HG03103 (cell line): ENCODE data around the gene SULT2B1.
"Not testable (repeated sequence)": the region's sequence is repeated elsewhere in the genome, so short reads cannot be mapped to it uniquely, and the experiment has no call there.

ENCODE experiments used
- ATAC-seq: cut with Tn5 transposase; IDR thresholded peaks from one replicate; pipeline ENCODE4 v1.9.1; 2021; ENCODE audit warnings: low read depth; ENCODE audit not compliant: unreplicated experiment

The SULT2B1 gene

DNA sequence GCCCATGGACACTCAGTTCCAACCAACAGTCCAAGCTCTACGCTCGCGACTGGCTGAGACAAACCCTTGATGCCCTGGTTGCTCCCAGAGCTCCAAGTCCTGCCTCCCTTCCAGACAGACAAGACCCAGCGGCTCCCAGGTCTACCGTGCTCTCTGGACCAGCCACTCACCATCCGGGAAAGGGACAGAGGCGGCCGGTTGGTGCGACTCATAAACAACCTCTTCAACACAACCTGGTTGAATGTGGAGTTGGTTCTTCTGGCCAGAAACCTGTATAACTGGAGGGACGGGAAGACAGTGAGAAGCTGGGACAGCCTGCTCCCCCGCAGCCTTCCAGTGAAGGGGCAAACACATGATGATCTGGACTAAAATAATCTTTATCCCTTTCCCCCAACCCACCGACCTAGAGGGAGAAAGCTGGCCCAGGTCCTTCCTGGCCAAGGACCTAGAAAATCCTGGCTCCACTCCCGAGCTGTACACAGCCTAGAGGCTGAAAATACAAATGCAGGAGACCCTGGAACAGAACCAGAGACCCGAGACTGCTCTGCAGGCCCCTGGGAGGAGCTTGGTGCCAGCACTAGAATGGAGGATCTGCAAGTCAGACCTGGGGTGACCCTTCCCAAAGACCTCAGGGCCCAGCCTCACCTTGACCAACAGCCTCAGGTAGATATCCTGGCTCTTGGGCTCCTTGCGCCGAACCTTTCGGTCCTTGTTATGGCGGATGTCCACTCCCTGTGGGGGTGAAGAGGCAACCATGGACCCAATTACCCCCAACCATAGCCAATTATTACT lies 65.4 kb downstream of the SULT2B1 start:
- ATAC-seq, result no peak

DNA sequence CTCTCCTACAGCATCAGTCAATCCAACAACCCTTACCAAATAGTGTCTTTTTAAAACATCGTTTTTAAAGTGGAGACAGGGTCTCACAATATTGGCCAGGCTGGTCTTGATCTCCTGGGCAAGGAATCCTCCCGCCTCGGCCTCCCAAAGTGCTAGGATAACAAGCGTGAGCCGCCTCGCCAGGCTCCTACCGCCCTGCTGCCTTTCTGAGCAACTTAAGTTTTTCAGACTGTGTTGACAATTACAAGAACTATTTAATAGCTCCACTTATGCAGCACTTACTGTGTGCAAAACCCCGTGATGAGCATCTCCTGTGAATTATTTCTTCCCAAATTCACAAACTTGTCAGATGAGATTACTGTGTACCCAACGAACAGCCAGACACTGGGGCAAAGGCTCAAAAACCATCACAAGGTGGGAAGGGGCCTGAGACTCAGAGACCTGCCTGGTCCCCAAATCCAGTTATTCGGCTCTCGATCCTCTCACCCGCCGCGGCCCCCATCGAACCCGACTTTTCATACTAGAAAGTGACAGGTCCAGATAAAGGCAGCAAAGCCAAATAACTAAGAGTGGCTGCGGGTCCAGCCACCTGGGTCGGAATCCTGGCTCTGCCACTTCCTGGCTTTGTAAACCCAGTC lies 66.4 kb downstream of the SULT2B1 start:
- no peak for ATAC-seq

DNA sequence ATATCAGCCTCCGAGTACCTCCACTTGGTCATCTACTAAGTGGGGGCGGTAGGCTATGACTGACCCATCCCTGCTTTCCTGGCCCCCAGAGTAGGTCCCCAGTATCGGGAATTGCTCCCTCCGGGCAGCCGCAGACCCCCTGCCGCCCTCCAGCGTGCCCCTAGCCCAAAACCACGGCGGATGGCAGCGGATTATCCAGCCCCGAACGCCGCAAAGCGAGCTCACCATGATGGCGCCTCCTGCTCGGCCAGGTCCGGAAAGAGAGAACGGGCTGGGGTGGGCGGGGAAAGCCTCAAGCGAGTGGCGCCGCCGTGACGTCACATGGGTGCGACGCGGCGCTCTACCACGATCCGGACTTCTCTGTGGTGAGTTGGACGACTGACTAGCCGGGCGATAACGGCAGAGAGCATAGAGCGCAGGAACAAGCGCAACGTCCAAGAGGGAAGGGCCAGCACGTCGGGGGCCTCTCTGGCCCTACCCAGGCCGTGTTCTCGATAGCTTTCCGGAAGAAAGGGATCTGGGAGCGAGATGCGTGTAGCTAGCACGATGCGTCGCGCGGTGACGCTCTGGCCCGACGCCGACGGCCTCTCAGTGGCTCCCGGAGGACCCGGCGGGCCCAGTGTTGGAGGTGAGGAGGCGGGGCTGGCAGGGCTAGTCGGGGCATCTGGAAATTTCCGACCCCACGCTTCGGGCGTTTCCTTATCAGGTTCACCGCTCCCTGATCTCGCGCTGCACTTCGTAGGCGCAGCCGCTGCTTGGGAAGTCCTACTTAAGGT lies 67.1 kb downstream of the SULT2B1 start, which contains the start of the genes RPL18 and SPHK2:
Gene RPL18 (minus strand): TSS at position 263 of the 776 bp plus-strand sequence. CDS start 35 bp downstream, at position 228.
Gene SPHK2 (plus strand): TSS at position 591 of the 776 bp plus-strand sequence. CDS start 1,009 bp downstream, outside the sequence.
- peak; percentile 71 for ATAC-seq

DNA sequence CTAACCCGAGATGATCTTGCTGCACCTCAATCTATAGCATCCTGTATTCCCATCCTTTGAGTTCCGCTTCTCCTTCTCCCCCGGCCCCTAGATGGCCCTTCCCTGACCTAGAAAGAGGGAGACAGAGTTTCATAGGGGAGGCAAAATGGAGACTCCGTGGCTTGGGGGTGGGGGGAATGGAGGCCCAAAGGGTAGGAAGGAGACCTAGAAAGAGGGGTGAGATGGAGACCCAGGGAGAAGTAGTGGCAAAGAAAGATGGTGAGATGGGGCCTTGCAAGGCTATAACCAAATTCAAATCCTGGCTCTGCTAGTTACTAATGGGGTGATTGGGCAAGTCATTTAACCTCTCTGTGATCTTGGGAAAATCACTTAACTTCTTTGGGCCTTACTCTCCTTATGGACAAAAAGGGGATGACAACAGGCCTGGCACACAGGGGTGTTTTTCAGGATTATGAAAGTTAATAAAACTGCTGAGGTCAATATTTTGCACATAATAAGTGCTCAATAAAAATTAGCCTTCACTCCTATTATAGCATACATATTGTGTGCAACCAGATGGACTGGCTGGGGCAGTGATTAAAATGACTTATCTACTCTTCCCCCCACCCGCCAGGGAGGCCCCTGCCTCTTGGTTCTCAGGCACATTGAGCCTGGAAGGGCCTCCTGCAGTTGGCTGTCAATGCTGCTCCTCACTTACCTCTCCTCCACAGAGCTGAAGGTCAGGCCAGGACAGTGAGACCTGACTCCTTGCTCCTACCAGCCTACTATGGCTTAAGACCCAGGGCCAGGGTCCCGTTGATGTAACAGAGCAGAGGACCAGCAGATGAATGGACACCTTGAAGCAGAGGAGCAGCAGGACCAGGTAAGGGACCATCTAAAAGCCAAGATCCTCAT lies 68.0 kb downstream of the SULT2B1 start:
- ATAC-seq, result no peak

DNA sequence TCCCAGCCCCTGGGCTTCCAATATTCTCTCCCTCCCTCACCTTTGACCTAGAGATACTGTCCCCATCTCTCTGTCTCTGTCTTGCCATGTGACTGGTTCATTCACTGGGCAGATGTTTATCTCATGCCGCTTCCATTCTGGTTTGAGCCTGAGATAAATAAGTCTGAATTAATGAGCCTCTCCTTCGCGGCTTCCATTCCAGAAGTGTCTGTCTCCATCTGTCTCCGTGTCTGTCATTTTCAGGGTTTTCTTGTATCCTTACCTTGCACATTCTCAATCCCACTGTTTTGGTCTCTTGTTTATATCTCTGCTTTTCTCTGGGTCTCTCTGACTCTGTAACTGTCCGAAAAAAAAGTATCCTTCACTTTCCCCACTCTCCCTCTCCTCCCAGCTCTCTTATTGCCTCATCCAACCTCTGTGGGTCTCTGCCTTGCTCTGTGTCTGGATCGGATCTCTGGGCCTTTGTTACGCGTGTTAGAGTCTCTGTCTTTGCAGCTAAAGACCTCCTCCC lies 71.6 kb downstream of the SULT2B1 start:
- no peak for ATAC-seq

DNA sequence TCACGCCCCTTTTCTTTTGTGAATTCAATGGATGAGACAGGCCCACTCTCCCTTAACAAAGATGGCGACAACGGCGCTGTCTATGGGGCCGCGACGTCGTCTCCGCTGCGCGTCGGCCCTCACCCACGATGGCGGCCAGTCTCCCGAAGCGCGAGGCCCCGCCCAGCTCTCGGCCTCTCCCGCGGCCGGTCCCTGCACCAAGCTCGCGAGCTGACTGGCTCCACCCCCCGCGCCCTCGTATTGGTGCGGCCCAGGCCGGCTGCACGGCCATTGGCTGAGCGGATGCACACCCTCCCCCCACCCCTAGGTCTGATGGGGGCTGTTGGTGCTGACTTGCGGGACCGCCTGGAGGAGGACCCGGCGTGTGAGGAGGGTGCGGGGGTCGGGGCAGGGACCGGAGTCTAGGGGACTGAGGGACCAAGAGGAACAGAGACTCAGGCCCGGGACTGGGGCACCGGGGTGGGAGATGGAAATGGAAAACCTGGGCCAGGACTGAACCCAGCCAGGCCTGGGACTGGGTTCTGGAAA lies 72.2 kb downstream of the SULT2B1 start:
- peak; percentile 69 for ATAC-seq

DNA sequence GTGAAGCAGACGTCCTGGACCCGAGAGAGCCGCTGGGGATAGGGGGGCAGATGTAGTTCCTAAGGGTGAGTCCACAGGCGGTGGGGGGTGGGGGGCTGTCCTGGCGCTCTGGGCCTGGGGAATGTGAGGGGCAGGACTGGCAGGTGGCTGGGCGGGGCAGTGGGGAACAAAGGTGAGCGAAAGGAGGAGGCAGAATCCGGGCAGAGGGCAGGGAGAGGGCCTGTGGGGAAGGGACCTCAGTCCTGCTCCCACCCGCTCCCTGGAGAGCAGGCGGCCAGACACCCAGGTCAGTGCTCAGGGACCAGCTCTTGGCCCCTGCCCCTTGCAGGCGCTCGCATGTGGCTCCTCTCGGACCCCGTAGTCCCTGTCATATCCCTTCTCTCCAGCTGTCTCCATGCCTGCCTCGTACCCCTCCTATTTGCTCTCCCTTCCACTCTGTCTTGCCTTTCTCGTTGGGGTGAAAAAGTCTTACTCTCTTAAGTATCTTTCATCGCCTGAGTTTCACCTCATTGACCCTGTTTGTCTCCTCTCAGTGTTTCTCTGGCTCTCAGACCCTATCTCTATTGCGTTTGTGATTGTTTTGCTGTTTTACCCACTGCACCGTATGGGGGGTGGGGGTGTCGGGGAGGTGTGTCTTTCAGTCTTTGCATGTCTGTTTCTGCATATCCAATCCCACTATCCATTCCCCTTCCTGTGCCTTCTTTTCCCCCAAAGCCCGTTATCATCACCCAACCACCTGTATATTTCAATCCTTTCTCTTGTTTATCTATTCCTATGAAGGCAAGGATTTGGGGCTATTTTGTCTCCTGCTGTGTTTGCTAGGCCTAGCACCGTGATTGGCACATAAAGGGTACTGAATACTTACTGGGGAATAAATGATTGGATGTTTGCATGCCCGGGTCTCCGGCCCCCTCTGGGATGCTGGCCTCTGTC lies 73.1 kb downstream of the SULT2B1 start:
- no peak for ATAC-seq

DNA sequence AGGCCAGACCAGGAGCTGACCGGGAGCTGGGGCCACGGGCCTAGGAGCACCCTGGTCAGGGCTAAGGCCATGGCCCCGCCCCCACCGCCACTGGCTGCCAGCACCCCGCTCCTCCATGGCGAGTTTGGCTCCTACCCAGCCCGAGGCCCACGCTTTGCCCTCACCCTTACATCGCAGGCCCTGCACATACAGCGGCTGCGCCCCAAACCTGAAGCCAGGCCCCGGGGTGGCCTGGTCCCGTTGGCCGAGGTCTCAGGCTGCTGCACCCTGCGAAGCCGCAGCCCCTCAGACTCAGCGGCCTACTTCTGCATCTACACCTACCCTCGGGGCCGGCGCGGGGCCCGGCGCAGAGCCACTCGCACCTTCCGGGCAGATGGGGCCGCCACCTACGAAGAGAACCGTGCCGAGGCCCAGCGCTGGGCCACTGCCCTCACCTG lies 73.9 kb downstream of the SULT2B1 start:
- ATAC-seq, result no peak

DNA sequence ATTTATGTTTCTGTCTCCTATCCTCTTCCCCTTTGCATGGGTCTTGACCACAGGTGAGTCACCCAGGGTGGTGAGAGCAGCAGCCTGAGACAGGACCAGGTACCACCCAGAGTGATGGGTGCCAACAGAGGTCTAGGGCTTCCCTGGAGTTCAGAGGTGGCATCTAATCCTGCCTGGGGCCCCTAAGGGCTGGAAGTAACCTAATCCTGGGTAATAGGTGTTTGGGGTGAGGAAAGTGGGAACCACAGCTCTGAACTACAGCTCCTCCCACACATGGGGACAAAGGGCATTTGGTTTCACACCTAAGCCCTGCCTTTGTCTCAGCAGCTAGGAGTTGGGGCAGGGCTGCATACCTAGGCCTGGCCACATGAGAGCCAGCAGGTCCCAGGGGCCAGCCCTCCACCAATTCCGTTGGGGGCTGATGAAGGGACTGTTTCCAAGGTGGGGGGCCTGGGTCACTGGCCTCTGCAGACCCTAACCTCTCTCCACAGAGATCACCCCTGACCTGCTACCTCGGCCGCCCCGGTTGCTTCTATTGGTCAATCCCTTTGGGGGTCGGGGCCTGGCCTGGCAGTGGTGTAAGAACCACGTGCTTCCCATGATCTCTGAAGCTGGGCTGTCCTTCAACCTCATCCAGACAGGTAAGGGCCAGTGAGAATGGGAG lies 75.4 kb downstream of the SULT2B1 start:
- ATAC-seq, result no peak

DNA sequence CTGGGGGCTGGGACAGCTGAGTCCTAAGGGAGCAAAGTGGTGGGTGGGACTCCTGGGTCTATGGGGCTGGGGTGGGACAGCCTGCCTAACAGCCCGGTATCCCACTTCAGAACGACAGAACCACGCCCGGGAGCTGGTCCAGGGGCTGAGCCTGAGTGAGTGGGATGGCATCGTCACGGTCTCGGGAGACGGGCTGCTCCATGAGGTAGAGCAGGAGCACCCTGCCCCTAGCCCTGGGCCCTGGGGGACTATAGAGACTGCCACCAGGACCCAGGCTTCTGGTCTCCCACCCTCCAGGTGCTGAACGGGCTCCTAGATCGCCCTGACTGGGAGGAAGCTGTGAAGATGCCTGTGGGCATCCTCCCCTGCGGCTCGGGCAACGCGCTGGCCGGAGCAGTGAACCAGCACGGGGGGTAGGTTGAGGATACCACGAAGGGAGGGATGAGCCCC lies 75.9 kb downstream of the SULT2B1 start:
- ATAC-seq, result no peak

DNA sequence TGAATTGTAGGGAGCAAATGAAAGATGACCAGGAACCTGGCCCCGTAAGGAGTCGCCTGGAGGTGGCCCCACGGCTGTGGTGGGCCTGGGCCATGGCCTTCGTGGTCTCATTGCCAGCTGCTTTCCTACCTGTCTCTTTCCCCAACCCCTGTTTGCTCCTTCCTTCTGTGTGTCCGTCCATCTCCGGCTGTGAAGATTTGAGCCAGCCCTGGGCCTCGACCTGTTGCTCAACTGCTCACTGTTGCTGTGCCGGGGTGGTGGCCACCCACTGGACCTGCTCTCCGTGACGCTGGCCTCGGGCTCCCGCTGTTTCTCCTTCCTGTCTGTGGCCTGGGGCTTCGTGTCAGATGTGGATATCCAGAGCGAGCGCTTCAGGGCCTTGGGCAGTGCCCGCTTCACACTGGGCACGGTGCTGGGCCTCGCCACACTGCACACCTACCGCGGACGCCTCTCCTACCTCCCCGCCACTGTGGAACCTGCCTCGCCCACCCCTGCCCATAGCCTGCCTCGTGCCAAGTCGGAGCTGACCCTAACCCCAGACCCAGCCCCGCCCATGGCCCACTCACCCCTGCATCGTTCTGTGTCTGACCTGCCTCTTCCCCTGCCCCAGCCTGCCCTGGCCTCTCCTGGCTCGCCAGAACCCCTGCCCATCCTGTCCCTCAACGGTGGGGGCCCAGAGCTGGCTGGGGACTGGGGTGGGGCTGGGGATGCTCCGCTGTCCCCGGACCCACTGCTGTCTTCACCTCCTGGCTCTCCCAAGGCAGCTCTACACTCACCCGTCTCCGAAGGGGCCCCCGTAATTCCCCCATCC lies 76.7 kb downstream of the SULT2B1 start:
- no peak for ATAC-seq

DNA sequence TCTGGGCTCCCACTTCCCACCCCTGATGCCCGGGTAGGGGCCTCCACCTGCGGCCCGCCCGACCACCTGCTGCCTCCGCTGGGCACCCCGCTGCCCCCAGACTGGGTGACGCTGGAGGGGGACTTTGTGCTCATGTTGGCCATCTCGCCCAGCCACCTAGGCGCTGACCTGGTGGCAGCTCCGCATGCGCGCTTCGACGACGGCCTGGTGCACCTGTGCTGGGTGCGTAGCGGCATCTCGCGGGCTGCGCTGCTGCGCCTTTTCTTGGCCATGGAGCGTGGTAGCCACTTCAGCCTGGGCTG lies 77.3 kb downstream of the SULT2B1 start:
- ATAC-seq, result no peak

DNA sequence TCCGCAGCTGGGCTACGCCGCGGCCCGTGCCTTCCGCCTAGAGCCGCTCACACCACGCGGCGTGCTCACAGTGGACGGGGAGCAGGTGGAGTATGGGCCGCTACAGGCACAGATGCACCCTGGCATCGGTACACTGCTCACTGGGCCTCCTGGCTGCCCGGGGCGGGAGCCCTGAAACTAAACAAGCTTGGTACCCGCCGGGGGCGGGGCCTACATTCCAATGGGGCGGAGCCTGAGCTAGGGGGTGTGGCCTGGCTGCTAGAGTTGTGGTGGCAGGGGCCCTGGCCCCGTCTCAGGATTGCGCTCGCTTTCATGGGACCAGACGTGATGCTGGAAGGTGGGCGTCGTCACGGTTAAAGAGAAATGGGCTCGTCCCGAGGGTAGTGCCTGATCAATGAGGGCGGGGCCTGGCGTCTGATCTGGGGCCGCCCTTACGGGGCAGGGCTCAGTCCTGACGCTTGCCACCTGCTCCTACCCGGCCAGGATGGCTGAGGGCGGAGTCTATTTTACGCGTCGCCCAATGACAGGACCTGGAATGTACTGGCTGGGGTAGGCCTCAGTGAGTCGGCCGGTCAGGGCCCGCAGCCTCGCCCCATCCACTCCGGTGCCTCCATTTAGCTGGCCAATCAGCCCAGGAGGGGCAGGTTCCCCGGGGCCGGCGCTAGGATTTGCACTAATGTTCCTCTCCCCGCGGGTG lies 77.8 kb downstream of the SULT2B1 start:
- no peak for ATAC-seq

DNA sequence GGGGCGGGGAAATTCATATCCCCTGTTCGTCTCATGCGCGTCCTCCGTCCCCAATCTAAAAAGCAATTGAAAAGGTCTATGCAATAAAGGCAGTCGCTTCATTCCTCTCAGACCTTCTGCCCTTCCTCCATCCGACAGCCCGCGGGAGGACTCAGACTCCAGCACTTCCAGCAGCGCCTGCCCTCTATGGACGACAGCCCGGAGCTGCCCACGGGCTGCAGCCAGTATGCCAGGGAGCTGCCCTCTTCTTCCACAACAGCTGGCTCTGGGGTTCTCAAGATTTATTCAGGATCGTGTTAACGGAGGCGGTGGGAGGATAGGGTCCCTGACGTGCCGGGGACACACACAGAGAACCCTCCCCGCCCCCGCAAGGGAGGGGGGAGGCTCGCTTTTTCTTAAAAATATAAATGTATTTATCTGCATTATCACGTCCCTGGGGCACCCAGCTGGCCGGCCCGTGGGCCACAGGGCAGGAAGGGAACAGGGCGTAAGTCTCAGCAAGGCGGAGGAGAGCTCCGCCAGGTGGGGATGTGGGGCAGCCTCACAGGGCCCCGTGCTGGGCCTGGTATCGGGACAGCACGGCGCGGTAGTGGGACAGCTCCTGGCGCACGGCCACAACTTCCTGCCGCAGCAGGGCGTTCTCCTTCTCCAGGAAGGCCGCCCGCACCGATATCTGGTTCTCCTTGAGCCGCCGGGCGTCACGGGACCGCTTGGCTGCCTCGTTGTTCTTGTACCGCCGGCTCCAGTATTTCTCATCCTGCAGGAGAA lies 78.5 kb downstream of the SULT2B1 start:
- ATAC-seq, result no peak

DNA sequence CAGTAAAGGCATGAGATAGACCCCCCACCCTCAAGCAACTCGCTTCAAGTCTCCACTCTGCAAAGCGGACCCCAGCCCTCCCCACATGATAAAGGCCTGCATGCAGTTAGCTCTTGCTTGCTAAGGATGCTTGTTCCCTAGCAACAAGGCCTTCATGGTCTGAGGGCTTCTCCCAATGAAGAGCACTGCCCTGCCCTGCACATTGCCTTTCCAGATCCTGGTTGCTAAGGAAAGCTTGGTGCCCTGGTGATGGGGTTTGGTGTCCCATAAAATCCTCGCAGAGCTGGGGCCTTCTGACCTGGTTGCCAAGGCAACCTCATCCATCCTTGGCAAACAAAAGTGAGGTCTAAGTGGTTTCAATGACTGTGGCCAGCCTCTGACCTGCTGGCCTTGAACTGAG lies 79.3 kb downstream of the SULT2B1 start:
- ATAC-seq, result no peak

DNA sequence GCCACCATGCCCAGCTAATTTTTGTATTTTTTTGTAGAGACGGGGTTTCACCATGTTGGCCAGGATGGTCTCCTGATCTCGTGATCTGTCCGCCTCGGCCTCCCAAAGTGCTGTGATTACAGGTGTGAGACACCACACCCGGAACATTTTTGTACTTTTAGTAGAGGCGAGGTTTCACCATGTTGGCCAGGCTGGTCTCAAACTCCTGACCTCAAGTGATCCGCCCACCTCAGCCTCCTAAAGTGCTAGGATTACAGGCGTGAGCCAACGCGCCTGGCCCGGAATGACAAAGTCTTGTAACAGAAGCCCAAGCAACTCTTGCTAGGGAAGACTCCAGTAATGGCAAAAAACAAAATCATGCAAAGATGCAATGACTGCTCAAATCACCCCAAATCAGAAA lies 80.3 kb downstream of the SULT2B1 start:
- ATAC-seq, result not testable (repeated sequence)
